Activated naive CD8-positive, alpha-beta T cell treated with anti-CD3 and anti-CD28 coated beads, Interleukin-2, amount 10 ng/mL, durations not matched to agents 7 days and 5 days (primary cell): ENCODE results near the gene ST6GALNAC5. TPM values are rescaled to one million over a fixed set of nuclear protein-coding genes. Genes with fewer than 3 reads are reported as not detected.
"Not testable (repeated sequence)": the region's sequence is repeated elsewhere in the genome, so short reads cannot be mapped to it uniquely, and the experiment has no call there.

ENCODE experiments used
- ATAC-seq: fragments of 150-1000 bp; cut with Tn5 transposase; one replicate; pipeline ENCODE4 v1.10.0; 2021; ENCODE audit warnings: low read depth, moderate library complexity
- POLR2A ChIA-PET: fragments of 350-600 bp; sonication (Branson Sonifier 250); formaldehyde crosslinking; loops from one replicate; lab custom pipeline; 2021; ENCODE audit warnings: antibody characterized with exemption; lab: Charles Lee
- DNase-seq: peaks from one replicate; pipeline ENCODE4 v3.0.0; 2021
- H3K27ac Mint-ChIP-seq: one replicate; pipeline ENCODE4 v1.8.0; 2022; ENCODE audit warnings: mild to moderate bottlenecking, mixed read lengths
- H3K27me3 Mint-ChIP-seq: one replicate; pipeline ENCODE4 v1.8.0; 2022; ENCODE audit warnings: mild to moderate bottlenecking, moderate library complexity, mixed read lengths
- H3K36me3 Mint-ChIP-seq: one replicate; pipeline ENCODE4 v1.8.0; 2021; ENCODE audit warnings: mild to moderate bottlenecking, mixed read lengths
- H3K4me1 Mint-ChIP-seq: one replicate; pipeline ENCODE4 v1.8.0; 2021; ENCODE audit warnings: mixed read lengths
- H3K4me3 Mint-ChIP-seq: one replicate; pipeline ENCODE4 v1.8.0; 2022; ENCODE audit warnings: mild to moderate bottlenecking, moderate library complexity, mixed read lengths
- H3K9me3 Mint-ChIP-seq: one replicate; pipeline ENCODE4 v1.8.0; 2021; ENCODE audit warnings: mixed read lengths
- total RNA-seq, 2 experiments: library from RNA; stranded (reverse); gene quantifications; one replicate each; pipeline ENCODE4 v1.2.3, GENCODE V29; 2021

ST6GALNAC5 gene
- total RNA-seq = not detected

- peak; percentile 19 for ATAC-seq
- POLR2A ChIA-PET = no interaction called here
- Mint-ChIP-seq H3K36me3 (no peaks in the 10 kb centered on the region), H3K9me3 (no peaks in the 10 kb centered on the region), H3K27me3 (peaks cover 81% of the 10 kb centered on the region), H3K4me3 (peak within 1 kb of the TSS; percentile 82), H3K4me1 (peaks cover 8% of the 10 kb centered on the region), H3K27ac (no peak within 1 kb of the TSS)
- DNase-seq = peak; percentile 35
Observed at GRCh38 chr1:76867342-76868130, at the start of gene ST6GALNAC5. TSS of gene ST6GALNAC5 (plus strand) at chr1:76867480.

GRCh38 chr1:76820028-76820427 lies 47.3 kb upstream of the ST6GALNAC5 start:
- no peaks in the 10 kb centered on the region for H3K9me3 Mint-ChIP-seq
- no peak overlapping the region for H3K4me3 Mint-ChIP-seq
- no peak overlapping the region for H3K27ac Mint-ChIP-seq
- H3K36me3 Mint-ChIP-seq = no peaks in the 10 kb centered on the region
- DNase-seq (no peak), ATAC-seq (no peak)
- H3K27me3 Mint-ChIP-seq = peaks cover 7% of the 10 kb centered on the region
- POLR2A ChIA-PET = no interaction called here
- H3K4me1 Mint-ChIP-seq = no peaks in the 10 kb centered on the region

GRCh38 chr1:76822961-76823360 lies 44.3 kb upstream of the ST6GALNAC5 start:
- H3K4me3 Mint-ChIP-seq, H3K36me3 Mint-ChIP-seq, H3K27ac Mint-ChIP-seq, H3K27me3 Mint-ChIP-seq, H3K4me1 Mint-ChIP-seq, DNase-seq, H3K9me3 Mint-ChIP-seq, ATAC-seq, POLR2A ChIA-PET: not testable (repeated sequence)

DNA sequence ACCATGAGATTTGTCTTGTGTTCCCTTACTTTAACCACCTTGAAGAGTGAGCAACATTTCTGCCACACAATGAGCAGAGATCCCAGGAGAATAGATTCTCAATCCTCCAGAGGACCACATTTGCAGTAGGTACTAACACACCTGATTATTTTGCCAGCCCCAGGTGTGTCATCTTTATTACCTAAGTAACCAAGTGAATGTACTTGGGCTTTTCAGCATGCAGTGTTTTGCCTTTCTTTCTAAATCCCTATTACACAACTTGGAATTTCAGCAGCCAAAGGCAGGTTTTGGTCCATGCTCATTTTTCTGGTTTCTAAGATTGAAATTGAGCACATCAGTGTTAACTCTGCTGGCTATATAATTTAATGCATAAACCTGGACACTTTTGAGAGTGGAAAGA lies 43.2 kb upstream of the ST6GALNAC5 start:
- H3K27ac Mint-ChIP-seq = no peak overlapping the region
- H3K4me3 Mint-ChIP-seq = no peak overlapping the region
- H3K27me3 Mint-ChIP-seq = peaks cover 11% of the 10 kb centered on the region
- no peaks in the 10 kb centered on the region for H3K9me3 Mint-ChIP-seq
- ATAC-seq (no peak), DNase-seq (no peak)
- no peaks in the 10 kb centered on the region for H3K36me3 Mint-ChIP-seq
- POLR2A ChIA-PET = no interaction called here
- H3K4me1 Mint-ChIP-seq = no peaks in the 10 kb centered on the region

DNA sequence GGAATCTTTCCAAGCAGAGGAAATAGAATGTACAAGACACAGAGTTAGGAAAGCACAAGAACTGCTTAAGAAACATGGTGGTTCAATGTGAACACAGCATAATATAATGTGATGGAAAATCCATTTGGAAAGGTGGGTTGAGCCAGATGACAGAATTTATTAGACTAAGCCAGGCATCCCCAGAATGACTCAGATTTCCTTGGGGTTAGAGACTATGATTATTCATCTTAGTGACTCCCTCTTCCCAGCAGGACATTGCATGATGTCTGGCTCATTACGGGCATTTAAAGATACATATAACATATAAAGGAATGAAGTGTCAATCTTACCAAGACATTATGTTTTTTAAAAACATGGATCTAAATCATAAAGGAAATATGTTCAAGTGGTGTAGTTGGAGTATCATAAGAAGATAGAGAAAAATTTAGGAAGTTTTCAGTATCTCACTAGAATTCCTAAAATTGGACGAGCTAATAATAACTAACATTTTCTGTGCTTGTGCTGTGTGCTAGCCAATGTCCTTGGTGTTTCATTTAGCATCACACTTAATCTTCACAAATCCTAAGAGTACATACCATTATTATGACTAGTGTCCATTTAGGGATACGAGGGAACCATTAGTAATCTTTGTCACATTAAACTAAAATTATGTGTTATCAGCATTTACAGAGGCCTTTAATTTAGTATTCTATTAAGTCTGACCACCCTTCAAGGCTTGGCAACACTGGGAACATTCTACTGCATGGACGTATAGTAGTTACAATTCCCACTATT lies 41.0 kb upstream of the ST6GALNAC5 start:
- Mint-ChIP-seq H3K9me3 (no peaks in the 10 kb centered on the region), H3K4me3 (no peak overlapping the region), H3K27ac (no peak overlapping the region), H3K4me1 (peaks cover 4% of the 10 kb centered on the region), H3K36me3 (no peaks in the 10 kb centered on the region), H3K27me3 (peaks cover 8% of the 10 kb centered on the region)
- no peak for ATAC-seq
- POLR2A ChIA-PET = no interaction called here
- DNase-seq = no peak

- H3K27ac Mint-ChIP-seq = no peak overlapping the region
- H3K9me3 Mint-ChIP-seq = no peaks in the 10 kb centered on the region
- POLR2A ChIA-PET = no interaction called here
- peaks cover 4% of the 10 kb centered on the region for H3K4me1 Mint-ChIP-seq
- no peaks in the 10 kb centered on the region for H3K36me3 Mint-ChIP-seq
- DNase-seq = no peak
- peaks cover 8% of the 10 kb centered on the region for H3K27me3 Mint-ChIP-seq
- ATAC-seq = no peak
- H3K4me3 Mint-ChIP-seq = no peak overlapping the region
Observed at GRCh38 chr1:76827066-76827465, 40.2 kb upstream of the ST6GALNAC5 start.

- ATAC-seq = peak; percentile 42
- peak overlapping the region; percentile 50 for H3K4me3 Mint-ChIP-seq
- peaks cover 4% of the 10 kb centered on the region for H3K4me1 Mint-ChIP-seq
Observed at GRCh38 chr1:76830373-76830772, 36.9 kb upstream of the ST6GALNAC5 start.

DNA sequence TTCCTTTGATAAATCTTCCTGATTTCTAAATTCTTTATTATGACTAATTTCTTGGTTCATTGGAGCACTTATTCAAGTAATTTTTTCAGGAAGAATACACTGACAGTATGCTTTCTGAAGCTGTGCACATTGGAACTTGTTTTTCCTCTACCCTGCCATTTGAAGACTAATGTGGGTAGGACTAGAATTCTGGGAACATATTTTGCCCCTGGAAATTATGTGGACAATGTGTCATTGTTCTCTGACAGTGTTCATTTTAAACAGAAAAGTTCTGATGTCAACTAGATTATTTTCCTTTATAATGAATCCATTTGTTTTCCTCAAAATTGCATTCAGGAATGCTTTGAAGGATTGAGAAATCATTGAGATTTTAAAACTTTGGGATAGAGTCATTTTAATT lies 34.8 kb upstream of the ST6GALNAC5 start:
- Mint-ChIP-seq H3K4me3 (no peak overlapping the region), H3K4me1 (peaks cover 4% of the 10 kb centered on the region), H3K27me3 (peaks cover 9% of the 10 kb centered on the region), H3K36me3 (no peaks in the 10 kb centered on the region), H3K27ac (no peak overlapping the region), H3K9me3 (no peaks in the 10 kb centered on the region)
- DNase-seq (no peak), ATAC-seq (no peak)
- POLR2A ChIA-PET = no interaction called here

More at GRCh38 chr1:76830373-76830772, 36.9 kb upstream of the ST6GALNAC5 start:
- POLR2A ChIA-PET = no interaction called here
- Mint-ChIP-seq H3K27ac (no peak overlapping the region), H3K27me3 (peaks cover 15% of the 10 kb centered on the region), H3K36me3 (no peaks in the 10 kb centered on the region), H3K9me3 (no peaks in the 10 kb centered on the region)
- no peak for DNase-seq

DNA sequence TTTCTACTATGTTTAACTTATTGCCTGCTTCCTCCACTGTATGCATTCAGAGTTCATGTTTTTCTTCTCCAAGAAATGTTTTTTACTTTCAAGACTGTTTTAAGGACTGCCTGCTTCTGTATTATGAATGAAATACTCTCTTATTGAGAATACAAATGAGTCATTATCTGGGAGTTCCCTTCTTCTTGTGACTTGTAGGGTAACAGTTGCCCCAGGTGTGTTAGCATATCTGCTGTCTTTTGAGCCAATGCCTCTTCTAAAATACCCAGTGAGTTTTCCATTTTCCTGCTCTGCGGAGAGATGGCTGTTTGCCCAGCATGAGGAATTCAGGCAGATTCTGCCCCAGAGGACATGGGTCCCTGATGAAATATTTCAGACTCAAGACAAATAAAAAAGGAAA lies 34.1 kb upstream of the ST6GALNAC5 start:
- Mint-ChIP-seq H3K9me3 (no peaks in the 10 kb centered on the region), H3K4me3 (no peak overlapping the region), H3K4me1 (peaks cover 4% of the 10 kb centered on the region), H3K27me3 (peaks cover 8% of the 10 kb centered on the region), H3K36me3 (no peaks in the 10 kb centered on the region), H3K27ac (no peak overlapping the region)
- POLR2A ChIA-PET = no interaction called here
- ATAC-seq (no peak), DNase-seq (no peak)

DNA sequence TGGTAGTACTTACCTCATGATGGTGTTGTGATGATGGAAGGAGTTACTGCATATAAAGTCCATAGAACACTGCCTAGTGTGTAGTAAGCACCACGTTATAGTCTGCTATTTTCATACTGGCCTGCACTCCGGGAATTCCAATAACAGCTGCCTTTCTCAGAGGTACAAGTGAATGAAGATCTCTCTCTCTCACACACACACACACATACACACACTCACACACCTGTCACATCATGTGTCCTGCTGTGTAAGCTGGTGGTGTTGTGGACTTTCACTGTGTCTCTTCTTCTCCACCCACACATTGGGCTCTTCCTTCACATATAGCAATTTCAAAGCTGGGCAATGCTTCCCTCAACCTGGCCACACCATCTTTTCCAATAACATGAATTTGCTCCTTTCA lies 33.4 kb upstream of the ST6GALNAC5 start:
- POLR2A ChIA-PET = no interaction called here
- ATAC-seq = no peak
- Mint-ChIP-seq H3K27me3 (peaks cover 7% of the 10 kb centered on the region), H3K27ac (no peak overlapping the region), H3K9me3 (no peaks in the 10 kb centered on the region), H3K4me3 (no peak overlapping the region), H3K36me3 (no peaks in the 10 kb centered on the region), H3K4me1 (peaks cover 4% of the 10 kb centered on the region)
- DNase-seq = no peak

- Mint-ChIP-seq H3K4me1 (peaks cover 4% of the 10 kb centered on the region), H3K27me3 (peaks cover 7% of the 10 kb centered on the region), H3K36me3 (no peaks in the 10 kb centered on the region), H3K4me3 (no peak overlapping the region), H3K27ac (no peak overlapping the region), H3K9me3 (no peaks in the 10 kb centered on the region)
- ATAC-seq (no peak), DNase-seq (no peak)
- POLR2A ChIA-PET = no interaction called here
Observed at GRCh38 chr1:76835203-76835602, 32.1 kb upstream of the ST6GALNAC5 start.

DNA sequence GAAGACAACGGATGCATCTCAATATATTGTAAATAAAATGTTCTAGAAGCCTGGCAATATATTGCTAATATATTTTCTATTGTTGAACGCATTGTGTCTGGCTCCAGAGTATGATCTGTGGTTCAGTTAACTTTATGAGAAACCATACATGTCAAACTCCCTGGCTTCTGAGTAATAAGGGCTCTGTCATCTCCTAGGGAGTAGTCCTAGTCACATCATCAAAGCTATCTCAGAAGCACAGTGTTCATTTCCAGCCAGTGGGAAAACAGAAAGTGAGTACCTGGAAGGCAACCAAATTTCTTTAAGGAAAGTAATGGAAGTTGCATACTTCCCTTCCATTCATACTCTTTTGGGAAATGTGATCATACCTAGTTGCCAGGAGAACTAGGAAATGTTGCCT lies 27.0 kb upstream of the ST6GALNAC5 start:
- Mint-ChIP-seq H3K36me3 (no peaks in the 10 kb centered on the region), H3K4me1 (peaks cover 8% of the 10 kb centered on the region), H3K27me3 (no peaks in the 10 kb centered on the region), H3K4me3 (no peak overlapping the region), H3K27ac (no peak overlapping the region), H3K9me3 (no peaks in the 10 kb centered on the region)
- POLR2A ChIA-PET = no interaction called here
- no peak for ATAC-seq
- no peak for DNase-seq

GRCh38 chr1:76841460-76841859 lies 25.8 kb upstream of the ST6GALNAC5 start:
- Mint-ChIP-seq H3K4me1 (peaks cover 8% of the 10 kb centered on the region), H3K36me3 (no peaks in the 10 kb centered on the region), H3K27me3 (no peaks in the 10 kb centered on the region), H3K4me3 (no peak overlapping the region), H3K9me3 (no peaks in the 10 kb centered on the region), H3K27ac (no peak overlapping the region)
- POLR2A ChIA-PET = no interaction called here
- DNase-seq (no peak), ATAC-seq (no peak)
